ENCODE data around the gene CLDND1.
"Not testable (repeated sequence)": the region's sequence is repeated elsewhere in the genome, so short reads cannot be mapped to it uniquely, and the experiment has no call there.

CLDND1 gene

DNA sequence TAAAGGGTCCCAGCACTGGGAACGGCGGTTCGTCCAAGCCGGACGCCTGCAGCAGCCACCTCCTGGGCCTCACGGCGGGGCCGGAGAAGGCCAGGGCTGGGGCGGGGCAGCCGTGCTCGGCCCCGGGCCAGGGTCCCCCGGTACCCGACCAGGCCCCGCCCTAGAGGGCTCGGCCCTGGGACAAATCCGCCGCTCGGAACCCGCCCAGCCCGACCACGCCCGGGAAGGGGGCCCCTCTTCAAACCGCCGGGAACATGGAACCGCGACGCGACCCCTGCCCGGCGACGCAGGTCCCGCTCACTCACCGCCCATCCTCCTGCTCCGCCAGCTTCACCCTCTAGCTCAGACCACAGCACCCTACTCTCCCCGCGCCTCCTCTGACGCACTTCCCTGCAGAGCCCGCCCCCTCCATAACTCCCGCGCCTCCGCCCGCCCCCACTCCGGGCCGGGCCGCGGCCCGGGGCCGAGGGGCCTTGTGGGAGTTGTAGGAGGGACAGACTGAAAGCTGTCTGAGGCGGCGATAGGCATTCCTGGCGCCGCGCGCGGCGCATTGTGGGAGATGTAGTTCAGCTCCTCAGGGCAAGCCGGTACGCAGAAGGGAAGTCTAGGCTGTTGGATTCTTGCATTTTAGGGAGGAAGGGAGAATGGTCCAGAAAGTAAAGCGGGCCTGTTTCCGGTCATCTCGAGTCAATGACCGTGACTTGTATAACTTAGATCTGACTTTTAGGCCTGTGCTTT is at the start of gene CLDND1:
TSS of gene CLDND1 (minus strand) at position 359 of the 738 bp plus-strand sequence. CDS start 1,478 bp downstream, outside the sequence.
- DNase-seq: peak; percentile 96 to 97

GRCh38 chr3:98568402-98568801 is 45.7 kb upstream of the CLDND1 start:
- no peak for DNase-seq

- DNase-seq: no peak
Measured at GRCh38 chr3:98567666-98568270, 45.1 kb upstream of the CLDND1 start.

- DNase-seq: no peak
Measured at GRCh38 chr3:98565843-98566242, 43.1 kb upstream of the CLDND1 start.

GRCh38 chr3:98565237-98565643 is 42.5 kb upstream of the CLDND1 start:
- DNase-seq: no peak

GRCh38 chr3:98564282-98565005 is 41.7 kb upstream of the CLDND1 start:
- DNase-seq: no peak

DNA sequence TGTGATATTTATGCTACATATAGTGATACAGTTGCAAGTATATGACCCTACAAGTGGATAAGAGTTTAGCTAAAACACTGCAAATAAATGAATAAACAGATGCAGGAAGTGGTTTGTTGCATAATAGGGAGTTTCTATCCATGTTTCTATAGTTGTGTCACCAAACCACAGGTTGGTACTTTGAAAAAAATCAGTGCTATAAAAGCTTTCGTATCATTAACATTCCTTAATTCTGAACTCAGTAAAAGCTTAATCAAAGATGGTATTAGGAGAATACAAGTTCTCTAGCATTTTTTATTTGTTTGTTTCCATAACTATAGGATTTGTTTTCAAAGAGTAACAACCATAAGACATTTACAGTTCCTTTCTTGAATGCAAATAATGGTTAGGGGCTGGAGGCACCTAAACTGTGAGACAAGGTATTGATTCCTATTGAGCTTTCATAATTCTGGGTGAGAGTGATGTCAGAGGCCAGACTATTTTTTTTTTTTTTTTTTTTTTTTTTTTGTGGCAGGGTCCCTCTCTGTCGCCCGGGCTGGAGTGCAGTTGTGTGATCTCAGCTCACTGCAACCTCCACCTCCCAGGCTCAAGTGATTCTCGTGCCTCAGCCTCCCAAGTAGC is 41.1 kb upstream of the CLDND1 start:
- DNase-seq: peak; percentile 65 to 69

DNA sequence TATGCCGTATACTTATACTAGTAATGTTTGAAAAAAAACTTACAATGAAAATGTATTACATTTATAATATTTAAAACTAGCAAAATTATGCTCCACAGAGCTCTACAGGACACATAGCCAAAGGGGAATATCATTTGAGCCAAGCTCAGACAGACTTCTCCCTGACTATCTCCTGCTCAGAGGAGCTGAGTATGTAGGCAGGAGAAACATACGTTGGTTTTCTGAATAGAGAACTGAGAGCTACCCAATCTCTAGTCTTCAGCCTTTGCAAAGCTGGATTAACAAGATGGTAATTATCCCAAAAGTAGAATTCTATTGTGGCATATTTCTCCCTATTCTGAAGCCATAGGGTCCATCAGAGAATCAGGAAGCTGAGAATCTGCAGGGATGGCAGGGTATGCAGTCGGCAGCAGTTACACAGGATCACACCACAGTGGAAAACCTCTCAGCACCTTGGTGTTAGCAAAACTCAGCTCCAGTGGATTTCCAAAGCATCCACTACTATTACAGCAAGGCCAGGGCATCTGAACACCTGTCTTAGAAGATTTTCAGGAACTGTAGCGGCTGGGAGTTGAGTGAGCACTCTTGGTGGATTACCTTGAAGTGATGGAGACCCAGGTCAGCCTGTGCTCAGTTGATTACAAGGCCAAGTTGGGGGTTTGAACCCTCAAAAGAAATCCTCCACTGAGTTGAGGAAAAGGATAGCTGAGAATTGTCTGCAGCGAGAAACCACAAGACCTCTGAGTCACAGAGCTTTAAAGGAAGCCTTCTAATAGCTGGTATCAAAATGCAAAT is 39.2 kb upstream of the CLDND1 start:
- DNase-seq: no peak

DNA sequence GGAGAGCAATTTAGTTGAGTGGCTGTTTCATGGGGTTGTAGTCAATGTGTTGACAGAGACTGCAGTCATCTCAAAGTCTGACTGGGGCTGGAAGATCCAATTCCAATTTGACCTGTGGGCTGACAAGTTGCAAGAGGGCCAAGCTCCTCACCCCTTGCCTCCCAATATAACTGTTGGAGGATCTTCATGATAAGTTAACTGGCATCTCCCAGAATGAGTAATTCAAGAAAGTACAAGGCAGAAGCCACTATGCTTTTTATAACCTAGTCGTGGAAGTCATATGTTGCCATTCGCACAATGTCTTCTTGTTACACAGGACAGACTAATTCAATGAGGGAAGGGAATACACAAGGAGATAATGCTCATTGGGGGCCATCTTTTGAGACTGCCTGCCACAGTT is 38.2 kb upstream of the CLDND1 start:
- peak; percentile 14 to 70 for DNase-seq

GRCh38 chr3:98559769-98560168 is 37.1 kb upstream of the CLDND1 start:
- not testable (repeated sequence) for DNase-seq

- DNase-seq: no peak
Measured at GRCh38 chr3:98558100-98558827, 35.6 kb upstream of the CLDND1 start.

DNA sequence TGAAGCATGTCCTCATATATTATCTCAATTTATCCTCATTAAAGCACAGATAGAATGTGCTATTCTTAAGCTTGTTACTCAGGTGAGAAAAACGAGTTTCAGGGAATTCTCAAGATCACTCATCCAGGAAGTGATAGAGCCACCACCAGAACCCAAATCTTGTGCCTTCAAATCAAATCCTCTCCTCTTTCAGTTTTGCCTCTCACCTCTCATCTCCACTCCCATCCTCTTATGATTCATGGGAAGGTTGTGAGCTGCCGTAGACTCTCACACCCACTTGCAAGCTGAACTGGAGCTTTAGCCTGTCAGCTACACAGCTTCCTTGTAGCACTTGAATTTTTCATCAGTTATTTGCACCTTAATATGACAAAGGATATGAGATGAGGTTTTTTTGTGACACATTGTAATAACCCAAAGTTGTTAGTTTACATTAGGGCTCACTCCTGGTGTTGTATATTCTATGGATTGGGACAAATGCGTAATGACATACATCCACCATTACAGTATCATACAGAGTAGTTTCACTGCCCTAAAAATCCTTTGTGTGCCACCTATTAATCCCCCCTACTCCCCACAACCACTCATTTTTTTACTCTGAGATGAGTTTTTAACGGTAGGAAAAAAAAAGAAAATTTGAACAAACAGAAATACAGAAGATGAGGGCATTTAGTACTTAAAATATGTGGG is 34.8 kb upstream of the CLDND1 start:
- no peak for DNase-seq

GRCh38 chr3:98556164-98557130 is 33.7 kb upstream of the CLDND1 start:
- no peak for DNase-seq

DNA sequence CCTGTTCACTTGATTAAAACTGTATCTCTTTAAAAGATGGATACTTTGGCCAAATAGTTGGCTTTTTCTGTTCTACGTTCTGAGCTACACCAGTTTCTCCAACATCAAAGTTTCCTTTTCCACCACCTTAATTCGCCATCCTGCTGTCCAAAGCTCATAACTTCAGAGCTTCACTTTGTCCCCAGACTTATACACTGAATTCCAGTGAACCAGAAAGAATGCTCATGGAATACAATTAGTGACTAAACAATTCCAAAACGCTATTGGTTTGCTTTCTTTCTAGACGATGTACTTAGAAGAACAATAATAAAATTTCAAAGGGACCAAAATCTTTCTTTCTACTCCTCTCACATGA is 32.3 kb upstream of the CLDND1 start:
- DNase-seq: no peak

DNA sequence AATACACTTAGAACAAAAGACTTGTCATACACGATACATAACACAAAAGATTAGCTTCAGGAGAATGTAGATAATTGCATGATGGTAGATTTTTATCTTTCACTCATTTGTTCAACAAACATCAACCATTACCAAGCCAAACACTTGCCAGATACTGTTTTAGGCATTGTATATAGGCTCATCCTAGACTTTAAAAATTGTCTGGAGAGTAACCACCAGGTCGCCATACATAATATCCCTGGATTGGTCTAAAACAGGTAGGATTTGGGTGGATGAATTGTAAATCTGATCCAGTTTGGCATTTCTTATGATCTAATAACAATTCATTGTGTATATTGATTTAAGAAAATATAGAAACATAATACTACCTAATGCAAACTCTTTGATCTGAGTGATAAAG is 31.9 kb upstream of the CLDND1 start:
- DNase-seq: no peak

DNA sequence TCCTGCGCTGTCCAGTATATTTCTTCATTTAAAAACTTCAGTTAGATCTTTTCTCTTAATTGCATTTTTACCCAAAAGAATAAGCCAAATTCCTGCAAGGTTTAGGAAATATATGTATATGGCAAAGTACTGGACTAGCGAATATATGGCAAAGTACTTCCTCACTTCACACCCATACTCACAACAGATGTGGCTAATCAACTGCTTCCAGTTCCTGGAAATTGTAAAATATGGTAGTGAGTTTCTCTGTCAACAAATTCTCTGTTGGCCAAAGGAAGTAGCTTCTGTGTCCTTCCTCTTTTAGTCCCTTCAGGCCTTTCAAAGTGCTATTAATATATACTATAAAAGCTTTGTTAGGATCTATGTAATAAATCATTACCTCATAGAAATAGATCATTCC is 31.1 kb upstream of the CLDND1 start:
- peak; percentile 39 to 62 for DNase-seq

DNA sequence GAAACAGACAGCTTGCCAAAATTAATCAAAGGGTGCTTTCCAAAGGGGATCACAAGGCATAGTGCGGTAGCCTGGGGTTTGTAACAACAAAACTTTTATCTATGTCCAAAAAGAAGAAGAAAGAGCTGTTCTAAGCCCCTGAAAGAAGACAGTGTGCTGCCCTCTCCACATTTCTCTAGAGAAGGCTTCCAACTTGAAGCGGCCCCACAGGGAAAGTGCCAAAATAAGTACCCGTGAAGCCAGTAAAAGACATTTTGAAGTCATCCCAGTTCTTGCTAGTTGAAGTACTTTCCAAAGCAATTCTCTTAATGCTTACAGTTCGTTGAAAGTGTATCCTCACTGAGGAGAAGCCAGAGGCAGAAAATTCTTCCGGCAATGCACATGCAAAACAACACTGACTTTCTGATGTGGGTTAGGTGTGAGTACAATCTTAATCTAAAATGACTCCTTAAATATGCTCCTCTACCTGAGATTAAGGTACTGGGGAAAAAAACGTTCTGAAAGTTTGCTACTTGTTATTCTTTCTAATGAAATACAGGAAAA is 30.4 kb upstream of the CLDND1 start:
- DNase-seq: no peak

- no peak for DNase-seq
Measured at GRCh38 chr3:98552232-98553020, 29.7 kb upstream of the CLDND1 start.

- no peak for DNase-seq
Measured at GRCh38 chr3:98551754-98552153, 29.1 kb upstream of the CLDND1 start.

Data from inflammatory macrophage treated with lipopolysaccharide for 1 hour (primary cell).